ENCODE data around the gene TSKS. TPM values are rescaled to one million over a fixed set of nuclear protein-coding genes. Genes with fewer than 3 reads are reported as not detected.

Gene TSKS
- total and polyA plus RNA-seq, 10 of the 15 experiments (the other 5 are each of a cell fraction or from before 2014, with no cell fraction given) = not detected

DNA sequence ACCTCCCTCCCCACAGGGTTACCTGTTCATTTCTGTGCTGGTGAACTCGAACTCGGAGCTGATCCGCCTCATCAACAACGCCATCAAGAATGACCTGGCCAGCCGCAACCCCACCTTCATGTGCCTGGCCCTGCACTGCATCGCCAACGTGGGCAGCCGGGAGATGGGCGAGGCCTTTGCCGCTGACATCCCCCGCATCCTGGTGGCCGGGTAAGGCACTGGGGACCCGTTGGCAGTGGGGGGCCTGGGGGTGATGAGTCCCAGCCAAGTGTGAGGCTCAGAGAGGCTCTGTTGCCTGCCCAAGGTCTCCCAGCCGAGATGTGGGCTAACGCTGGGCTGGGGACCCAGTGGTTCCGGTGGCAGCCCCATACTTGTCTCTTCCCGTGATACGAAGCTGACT is 19.4 kb upstream of the TSKS start:
- DNase-seq (ENCODE audit: low read depth, low spot score) = no peak
- H3K9me3 ChIP-seq (replicated peaks; ENCODE audit: control insufficient read depth, insufficient read depth, low read length) = no peaks in the 10 kb centered on the region; the same call in 2 of the 3 replicates
- intact Hi-C loops (cut with micrococcal nuclease; ENCODE audit: unreplicated experiment) = no loop called here
- no peak overlapping the region for H3K4me2 ChIP-seq (ENCODE audit: control insufficient read depth, insufficient read depth)
- ChIA-PET SMC1A (ENCODE audit: uncharacterized antibody, unreplicated experiment) (no interaction called here), CTCF (no interaction called here), RAD21 (ENCODE audit: unreplicated experiment) (no interaction called here), POLR2A (no interaction called here)
- H3K4me1 ChIP-seq (ENCODE audit: control insufficient read depth, insufficient read depth, low read length) = peaks cover 11% of the 10 kb centered on the region
- ATAC-seq = no peak
- in situ Hi-C loops (cut with MboI) = no loop called here
- BruUV-seq (replicated peaks) = no TSS peak
- WGBS (ENCODE audit: insufficient coverage, insufficient replicate concordance, low lambda C conversion rate, missing lambda C conversion rate) = 96% methylated on average over 18 of the region's 18 CpGs
- H2AFZ ChIP-seq (ENCODE audit: control insufficient read depth, low read depth, low read length) = no peak overlapping the region
- H3K27ac ChIP-seq (ENCODE audit: control insufficient read depth, insufficient read depth) = no peak overlapping the region
- FAIRE-seq = no peak
- no peaks in the 10 kb centered on the region; the same call in 1 of the 2 replicates for H3K79me2 ChIP-seq (ENCODE audit: control insufficient read depth, insufficient read depth, low read length)
- no peaks in the 10 kb centered on the region for H3K27me3 ChIP-seq (replicated peaks in 1 of 2; ENCODE audit: control insufficient read depth in 2 of 2, insufficient read depth in 2 of 2, low read length in 1 of 2)
- H3K9ac ChIP-seq (ENCODE audit: control insufficient read depth, insufficient read depth, low read length) = no peak overlapping the region
- H4K20me1 ChIP-seq (ENCODE audit: control insufficient read depth, insufficient read depth) = no peaks in the 10 kb centered on the region
- TF ChIP-seq, protein P1, sequence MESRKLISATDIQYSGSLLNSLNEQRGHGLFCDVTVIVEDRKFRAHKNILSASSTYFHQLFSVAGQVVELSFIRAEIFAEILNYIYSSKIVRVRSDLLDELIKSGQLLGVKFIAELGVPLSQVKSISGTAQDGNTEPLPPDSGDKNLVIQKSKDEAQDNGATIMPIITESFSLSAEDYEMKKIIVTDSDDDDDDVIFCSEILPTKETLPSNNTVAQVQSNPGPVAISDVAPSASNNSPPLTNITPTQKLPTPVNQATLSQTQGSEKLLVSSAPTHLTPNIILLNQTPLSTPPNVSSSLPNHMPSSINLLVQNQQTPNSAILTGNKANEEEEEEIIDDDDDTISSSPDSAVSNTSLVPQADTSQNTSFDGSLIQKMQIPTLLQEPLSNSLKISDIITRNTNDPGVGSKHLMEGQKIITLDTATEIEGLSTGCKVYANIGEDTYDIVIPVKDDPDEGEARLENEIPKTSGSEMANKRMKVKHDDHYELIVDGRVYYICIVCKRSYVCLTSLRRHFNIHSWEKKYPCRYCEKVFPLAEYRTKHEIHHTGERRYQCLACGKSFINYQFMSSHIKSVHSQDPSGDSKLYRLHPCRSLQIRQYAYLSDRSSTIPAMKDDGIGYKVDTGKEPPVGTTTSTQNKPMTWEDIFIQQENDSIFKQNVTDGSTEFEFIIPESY (IDR thresholded peaks at IDR 0.05) = no peak
- TF ChIP-seq HDGF (IDR thresholded peaks at IDR 0.05) (no peak), RCOR1 (conservative IDR thresholded peaks at IDR 0.05; ENCODE audit: low read depth, low read length) (no peak), JUND (IDR thresholded peaks at IDR 0.05; ENCODE audit: low read depth, low read length) (no peak), EGR1 (IDR thresholded peaks at IDR 0.05; ENCODE audit: borderline replicate concordance in 1 of 2, low read depth in 2 of 2, low read length in 2 of 2) (no peak), SRF (IDR thresholded peaks at IDR 0.05; ENCODE audit: low read depth in 2 of 2, low read length in 2 of 2) (no peak)
- TF ChIP-seq, protein P2, sequence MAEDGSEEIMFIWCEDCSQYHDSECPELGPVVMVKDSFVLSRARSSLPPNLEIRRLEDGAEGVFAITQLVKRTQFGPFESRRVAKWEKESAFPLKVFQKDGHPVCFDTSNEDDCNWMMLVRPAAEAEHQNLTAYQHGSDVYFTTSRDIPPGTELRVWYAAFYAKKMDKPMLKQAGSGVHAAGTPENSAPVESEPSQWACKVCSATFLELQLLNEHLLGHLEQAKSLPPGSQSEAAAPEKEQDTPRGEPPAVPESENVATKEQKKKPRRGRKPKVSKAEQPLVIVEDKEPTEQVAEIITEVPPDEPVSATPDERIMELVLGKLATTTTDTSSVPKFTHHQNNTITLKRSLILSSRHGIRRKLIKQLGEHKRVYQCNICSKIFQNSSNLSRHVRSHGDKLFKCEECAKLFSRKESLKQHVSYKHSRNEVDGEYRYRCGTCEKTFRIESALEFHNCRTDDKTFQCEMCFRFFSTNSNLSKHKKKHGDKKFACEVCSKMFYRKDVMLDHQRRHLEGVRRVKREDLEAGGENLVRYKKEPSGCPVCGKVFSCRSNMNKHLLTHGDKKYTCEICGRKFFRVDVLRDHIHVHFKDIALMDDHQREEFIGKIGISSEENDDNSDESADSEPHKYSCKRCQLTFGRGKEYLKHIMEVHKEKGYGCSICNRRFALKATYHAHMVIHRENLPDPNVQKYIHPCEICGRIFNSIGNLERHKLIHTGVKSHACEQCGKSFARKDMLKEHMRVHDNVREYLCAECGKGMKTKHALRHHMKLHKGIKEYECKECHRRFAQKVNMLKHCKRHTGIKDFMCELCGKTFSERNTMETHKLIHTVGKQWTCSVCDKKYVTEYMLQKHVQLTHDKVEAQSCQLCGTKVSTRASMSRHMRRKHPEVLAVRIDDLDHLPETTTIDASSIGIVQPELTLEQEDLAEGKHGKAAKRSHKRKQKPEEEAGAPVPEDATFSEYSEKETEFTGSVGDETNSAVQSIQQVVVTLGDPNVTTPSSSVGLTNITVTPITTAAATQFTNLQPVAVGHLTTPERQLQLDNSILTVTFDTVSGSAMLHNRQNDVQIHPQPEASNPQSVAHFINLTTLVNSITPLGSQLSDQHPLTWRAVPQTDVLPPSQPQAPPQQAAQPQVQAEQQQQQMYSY (CRISPR knock-in tag; IDR thresholded peaks at IDR 0.05) = no peak
- H3K4me3 ChIP-seq = no peak overlapping the region
- H3K36me3 ChIP-seq (ENCODE audit: control insufficient read depth in 2 of 2, insufficient read depth in 2 of 2, low read length in 1 of 2) = peaks cover 3 to 12% of the 10 kb centered on the region in 2 experiments; a peak in 3 of 4 replicates
